Measurements from ENCODE around the gene SEC23A.
A peak's percentile ranks its signal among the peaks of the same experiment; 100 is the strongest.
"Not testable (repeated sequence)": the region's sequence is repeated elsewhere in the genome, so short reads cannot be mapped to it uniquely, and the experiment has no call there.

Gene SEC23A

GRCh38 chr14:39028620-39029019 is 74.4 kb downstream of the SEC23A start:
- no peak for DNase-seq

- no peak for DNase-seq
Measured at GRCh38 chr14:39025810-39026627, 77.0 kb downstream of the SEC23A start.

DNA sequence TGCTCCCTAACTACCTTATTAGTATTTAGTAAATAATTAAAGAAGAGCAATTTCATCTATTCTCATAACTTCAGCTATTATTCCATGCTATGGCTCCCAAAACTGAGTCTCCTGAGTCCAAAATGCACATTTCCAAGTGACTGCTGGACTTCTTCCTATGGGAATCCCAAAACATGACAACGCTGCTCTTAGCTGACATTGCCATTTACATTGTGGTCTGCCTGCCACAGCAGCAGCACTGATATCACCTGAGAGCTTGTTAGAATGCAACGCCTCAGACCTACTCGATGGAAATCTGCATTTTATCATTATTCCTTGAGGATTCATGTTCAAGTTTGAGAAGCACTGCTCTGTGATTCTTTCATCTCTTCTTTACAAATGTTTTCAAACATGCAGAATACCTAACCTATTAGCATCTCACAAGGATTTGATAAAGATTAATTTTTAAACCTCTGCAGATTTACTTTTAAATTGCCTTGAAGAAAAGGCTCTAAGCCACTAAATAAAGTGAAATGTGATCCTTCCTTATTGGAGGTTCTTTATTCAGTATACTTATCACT is 77.7 kb downstream of the SEC23A start:
- DNase-seq: no peak

GRCh38 chr14:39023939-39024871 is 78.8 kb downstream of the SEC23A start:
- no peak for DNase-seq

GRCh38 chr14:39017096-39018016 is 85.7 kb downstream of the SEC23A start:
- not testable (repeated sequence) for DNase-seq

- no peak for DNase-seq
Measured at GRCh38 chr14:39016733-39017095, 86.3 kb downstream of the SEC23A start.

DNA sequence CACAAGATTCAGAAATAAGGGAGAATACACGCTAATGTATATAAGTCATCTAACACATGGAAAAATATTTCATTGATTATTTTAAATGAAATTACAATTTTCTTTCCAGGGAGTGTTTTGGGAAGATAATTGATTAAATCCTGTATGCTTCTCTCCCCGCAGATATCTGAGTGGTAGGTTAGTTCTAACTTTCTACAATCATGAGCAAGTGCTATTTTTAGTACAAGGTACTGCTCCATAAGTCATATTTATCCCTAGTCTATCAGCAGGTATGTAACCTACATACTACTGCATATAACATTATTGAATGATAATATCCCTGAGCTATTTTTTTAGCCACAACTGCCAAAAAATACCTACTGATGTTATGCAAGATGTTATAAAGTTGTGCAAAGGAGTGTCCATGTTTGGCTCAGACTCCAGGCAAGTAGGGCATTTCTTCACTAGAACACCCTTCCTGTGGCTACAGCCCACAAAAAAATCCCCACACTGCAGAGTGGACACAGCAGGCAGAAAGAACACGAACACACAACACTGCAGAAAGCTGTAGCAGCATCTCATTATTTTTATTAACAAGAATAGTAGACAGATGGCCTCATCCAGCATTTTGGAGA is 87.0 kb downstream of the SEC23A start:
- DNase-seq: no peak

DNA sequence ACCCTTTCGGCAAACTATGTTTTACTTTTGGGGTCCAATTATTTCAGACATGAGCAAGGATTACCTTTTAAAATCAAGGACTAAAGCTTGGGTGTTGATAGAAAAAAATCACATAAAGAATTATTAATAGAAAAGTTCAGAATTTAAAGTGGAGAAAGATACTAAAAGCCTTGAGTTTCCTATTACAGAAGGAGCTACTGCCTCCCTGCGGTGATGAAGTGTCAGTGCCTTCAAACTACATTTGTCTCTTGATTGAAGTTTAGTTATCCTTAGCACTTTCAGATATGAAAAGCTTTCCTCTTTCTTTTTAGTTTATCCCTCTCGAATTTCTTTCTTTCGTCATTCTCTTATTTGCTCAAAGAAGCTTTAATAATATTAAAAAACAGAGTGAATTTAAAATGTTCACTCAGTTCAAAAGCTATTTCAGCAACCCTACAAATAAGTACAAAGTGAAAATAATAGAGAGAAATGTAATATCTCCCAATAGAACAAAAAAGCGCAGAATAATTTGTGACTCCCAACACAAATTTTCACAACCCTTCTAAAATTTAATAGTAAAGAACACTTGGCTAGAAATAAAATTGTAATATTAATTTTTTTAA is 87.6 kb downstream of the SEC23A start:
- DNase-seq: peak; percentile 8

- no peak for DNase-seq
Measured at GRCh38 chr14:39014460-39014859, 88.6 kb downstream of the SEC23A start.

GRCh38 chr14:39008965-39009364 is 94.1 kb downstream of the SEC23A start:
- not testable (repeated sequence) for DNase-seq

DNA sequence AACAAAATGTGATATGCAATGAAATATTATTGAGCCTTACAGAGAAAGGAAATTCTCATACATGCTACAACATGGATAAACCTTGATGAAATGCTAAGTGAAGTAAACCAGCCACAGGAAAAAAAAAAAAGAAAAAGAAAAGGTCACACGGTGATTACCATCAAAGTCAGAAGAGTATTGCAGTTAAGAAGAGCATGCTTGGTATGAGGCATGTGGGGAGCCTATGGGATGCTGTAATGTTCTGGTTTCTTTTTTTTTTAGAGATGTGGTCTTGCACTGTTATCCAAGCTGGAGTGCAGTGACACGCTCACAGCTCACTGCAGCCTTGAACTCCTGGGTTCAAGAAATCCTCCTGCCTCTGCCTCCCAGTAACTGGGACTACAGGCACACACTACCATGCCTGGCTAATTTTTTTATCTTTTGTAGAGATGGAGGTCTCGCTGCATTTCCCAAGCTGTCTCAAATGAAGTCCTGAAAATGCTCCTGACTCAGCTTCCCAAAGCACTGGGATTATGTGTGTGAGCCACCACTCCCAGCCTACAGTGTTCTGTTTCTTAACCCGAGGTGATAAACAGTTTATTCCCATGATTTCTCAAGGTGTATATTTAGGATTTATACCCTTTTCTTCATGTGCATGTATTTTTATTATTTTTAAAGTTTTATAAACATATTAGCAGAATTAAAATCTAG is 96.2 kb downstream of the SEC23A start:
- DNase-seq: no peak

DNA sequence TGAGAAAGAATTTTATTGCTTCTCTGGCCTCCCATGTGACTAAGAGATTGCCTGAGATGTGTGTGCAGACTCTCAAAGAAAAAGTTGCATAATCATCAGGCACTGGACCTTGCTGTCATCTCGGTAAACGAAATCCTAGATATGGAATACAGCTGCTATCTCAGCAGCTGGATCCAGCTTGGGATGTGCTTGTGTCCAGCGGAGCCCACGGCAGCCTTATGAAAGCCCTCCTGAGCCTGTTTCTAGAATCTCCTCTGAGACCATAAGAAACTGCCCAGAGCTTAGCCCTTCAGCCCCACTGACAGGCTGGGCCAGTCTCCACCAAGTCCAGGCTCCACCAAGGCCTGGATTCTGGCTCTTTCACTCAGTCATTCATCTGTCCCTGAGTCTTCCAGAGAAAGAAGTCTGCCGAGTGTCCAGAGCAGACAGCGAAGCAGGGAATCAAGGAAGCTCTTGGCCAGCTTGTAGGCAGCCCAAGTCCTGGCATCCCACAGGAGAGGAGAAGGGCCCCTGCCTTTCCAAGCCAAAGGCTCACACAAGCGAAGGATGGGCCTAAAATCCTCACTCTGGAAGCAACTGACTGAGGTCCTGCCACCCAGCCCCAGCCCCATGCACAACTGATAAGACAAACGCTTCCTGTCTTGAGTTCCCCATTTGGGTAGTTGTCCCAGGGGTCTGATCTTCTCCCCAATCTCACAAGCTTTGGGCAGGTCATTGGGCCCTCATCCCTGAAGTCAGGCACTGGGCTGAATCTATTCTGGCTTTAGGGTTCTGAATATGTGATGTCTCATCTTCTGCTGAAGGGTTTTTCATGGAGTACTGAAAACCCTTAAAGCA is 97.8 kb downstream of the SEC23A start:
- DNase-seq: no peak

DNA sequence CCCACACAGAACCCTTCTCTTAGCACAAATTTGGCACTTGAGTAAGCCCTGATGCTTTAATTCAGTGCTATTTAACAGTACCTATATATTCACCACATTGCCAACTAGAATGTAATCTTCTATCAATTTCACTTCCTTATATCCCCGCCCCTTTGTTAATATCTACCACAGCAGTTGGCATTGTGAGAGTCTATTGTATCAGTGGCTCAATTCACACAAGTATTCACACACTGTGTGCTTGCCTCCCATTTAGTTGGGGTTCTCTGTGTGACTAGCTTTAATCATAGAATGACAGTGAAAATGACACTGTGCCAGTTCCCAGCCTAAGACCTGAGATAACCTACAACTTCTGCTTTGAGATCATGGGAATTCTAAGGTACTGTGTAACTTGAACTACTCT is 103.1 kb downstream of the SEC23A start:
- DNase-seq: no peak

GRCh38 chr14:38994731-38995130 is 108.3 kb downstream of the SEC23A start:
- no peak for DNase-seq

DNA sequence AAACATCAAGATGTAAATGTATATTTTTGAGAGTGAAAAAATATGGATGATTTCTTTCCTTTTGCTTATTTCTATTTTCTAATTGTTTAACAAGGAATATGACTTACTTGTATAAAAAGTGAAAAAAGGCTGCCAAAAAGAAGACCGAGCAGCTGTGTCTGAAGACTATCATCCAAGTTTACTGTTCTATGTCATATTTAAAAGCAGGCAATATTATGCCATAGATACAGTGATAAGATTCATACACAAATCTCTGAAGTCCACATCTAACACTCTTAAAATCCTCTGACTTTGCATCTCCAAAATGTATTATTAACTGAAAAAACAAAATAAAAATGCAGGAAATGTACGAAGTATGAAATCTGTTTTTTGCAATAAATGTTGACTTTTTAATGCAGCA is 109.1 kb downstream of the SEC23A start:
- no peak for DNase-seq

DNA sequence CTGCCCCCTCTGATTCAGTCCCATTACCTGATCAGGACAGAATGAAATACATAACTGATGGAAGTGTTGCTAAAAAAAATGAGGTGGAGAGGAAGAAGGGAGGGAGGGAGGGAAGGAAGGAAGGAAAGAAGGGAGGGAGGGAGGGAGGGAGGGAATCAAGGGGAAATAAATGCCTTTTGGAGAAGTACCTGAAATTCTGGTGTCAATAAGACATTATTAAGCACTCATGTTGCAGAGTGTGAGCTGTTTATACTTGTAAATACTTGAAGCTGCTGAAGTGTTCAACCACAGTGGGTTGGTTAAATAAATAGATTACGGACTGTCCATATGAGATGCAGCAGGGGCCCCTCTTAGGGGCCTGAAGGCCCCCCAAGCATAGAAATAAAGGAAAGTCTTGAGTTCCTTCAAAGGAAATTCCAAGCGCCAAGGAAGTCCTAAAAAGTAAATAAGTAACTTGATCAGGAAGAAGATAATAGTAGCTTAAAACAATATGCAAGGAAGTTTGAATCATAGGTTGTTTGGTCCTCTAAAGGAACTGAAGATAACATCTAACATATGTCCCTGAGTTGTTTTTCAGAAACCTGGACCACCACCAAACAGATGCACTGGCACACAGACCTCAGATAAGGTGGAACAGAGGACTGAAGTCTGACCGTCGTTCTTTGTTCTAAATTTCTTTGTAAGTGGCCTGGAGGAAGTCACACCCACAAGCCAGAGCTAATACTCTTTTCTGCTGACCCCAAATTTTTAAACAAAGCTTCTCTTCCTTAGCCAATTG is 110.8 kb downstream of the SEC23A start:
- no peak for DNase-seq

GRCh38 chr14:38991299-38991698 is 111.7 kb downstream of the SEC23A start:
- DNase-seq: no peak

GRCh38 chr14:38989922-38990546 is 113.0 kb downstream of the SEC23A start:
- DNase-seq: no peak

DNA sequence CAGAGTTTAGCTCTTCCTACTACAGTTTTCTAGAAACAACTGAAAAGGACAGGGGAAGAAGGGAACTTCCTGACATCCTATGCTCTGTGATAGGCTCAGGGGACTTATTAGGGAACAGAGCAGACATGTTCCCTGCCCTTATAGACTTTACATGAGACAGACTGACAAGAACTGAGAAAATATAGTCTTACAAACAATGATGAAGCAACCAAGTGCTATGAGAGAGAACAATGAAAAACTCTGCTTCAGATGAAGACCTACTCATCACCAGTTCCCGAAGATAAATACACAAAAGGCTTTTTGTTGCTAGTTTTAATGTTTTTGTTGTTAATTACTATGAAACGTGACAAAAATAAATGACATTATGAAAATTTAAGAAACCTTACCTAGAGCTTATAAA is 115.3 kb downstream of the SEC23A start:
- DNase-seq: no peak
